Measurements from ENCODE around the gene HRAS. TPM values are rescaled to one million over a fixed set of nuclear protein-coding genes. Genes with fewer than 3 reads are reported as not detected.
A peak's percentile ranks its signal among the peaks of the same experiment; 100 is the strongest.

HRAS gene
- total RNA-seq, 1 donor from 2014 or later: 41.5 TPM

Small RNAs within 50 kb of the gene (microRNA-seq; reads per million reads assigned to microRNA genes)
- 1,376 reads per million, percentile 83 among the genes with 10 or more reads in this experiment for gene MIR210

Other genes starting within 250 kb of the HRAS start
- gene PGGHG, start 246.4 kb downstream of the HRAS start, total RNA-seq: 101 to 109 TPM (median 103 TPM) in 3 replicates
- not detected in 3 replicates for gene IFITM5, start 236.1 kb downstream of the HRAS start, total RNA-seq
- 208 to 224 TPM (median 210 TPM) in 3 replicates for gene IFITM2, start 227.8 kb downstream of the HRAS start, total RNA-seq
- 120 to 128 TPM (median 122 TPM) in 3 replicates for gene IFITM1, start 221.5 kb downstream of the HRAS start, total RNA-seq
- 540 to 561 TPM (median 547 TPM) in 3 replicates for gene IFITM3, start 214.7 kb downstream of the HRAS start, total RNA-seq
- 294 to 314 TPM (median 300 TPM) in 3 replicates for gene B4GALNT4, start 166.1 kb downstream of the HRAS start, total RNA-seq
- gene PKP3, start 141.4 kb downstream of the HRAS start, total RNA-seq: 57.5 to 65.7 TPM (median 58.8 TPM) in 3 replicates
- gene SIGIRR, start 120.6 kb downstream of the HRAS start, total RNA-seq: 35.5 to 42.5 TPM (median 39.2 TPM) in 3 replicates
- 29.7 to 32.3 TPM (median 30.6 TPM) in 3 replicates for gene ANO9, start 93.6 kb downstream of the HRAS start, total RNA-seq
- gene PTDSS2, start 85.3 kb downstream of the HRAS start, total RNA-seq: 39.0 to 49.7 TPM (median 42.1 TPM) in 3 replicates
- gene RNH1, start 28.3 kb downstream of the HRAS start, total RNA-seq: 81.7 to 89.4 TPM (median 83.2 TPM) in 3 replicates
- 3.0 to 3.4 TPM (median 3.2 TPM) in 3 replicates for gene LRRC56, start 2.0 kb upstream of the HRAS start, total RNA-seq
- gene LMNTD2, start 25.2 kb upstream of the HRAS start, total RNA-seq: 16.5 to 17.4 TPM (median 16.6 TPM) in 3 replicates
- gene RASSF7, start 25.4 kb upstream of the HRAS start, total RNA-seq: 29.3 to 32.3 TPM (median 32.1 TPM) in 3 replicates
- 48.2 to 51.1 TPM (median 49.7 TPM) in 3 replicates for gene PHRF1, start 40.9 kb upstream of the HRAS start, total RNA-seq
- gene IRF7, start 80.4 kb upstream of the HRAS start, total RNA-seq: 20.8 to 24.5 TPM (median 21.9 TPM) in 3 replicates
- 0.27 to 0.58 TPM (median 0.34 TPM) in 3 replicates for gene CDHR5, start 89.4 kb upstream of the HRAS start, total RNA-seq
- gene SCT, start 91.6 kb upstream of the HRAS start, total RNA-seq: 1.2 to 1.7 TPM (median 1.3 TPM) in 3 replicates
- gene DRD4, start 101.7 kb upstream of the HRAS start, total RNA-seq: 2.1 to 3.1 TPM (median 2.5 TPM) in 3 replicates
- 59.6 to 64.9 TPM (median 64.0 TPM) in 3 replicates for gene DEAF1, start 159.6 kb upstream of the HRAS start, total RNA-seq
- gene TMEM80, start 160.2 kb upstream of the HRAS start, total RNA-seq: 25.7 to 30.7 TPM (median 28.7 TPM) in 3 replicates
- 105 to 112 TPM (median 111 TPM) in 3 replicates for gene EPS8L2, start 170.7 kb upstream of the HRAS start, total RNA-seq
- 86.9 to 97.5 TPM (median 89.7 TPM) in 3 replicates for gene TALDO1, start 211.9 kb upstream of the HRAS start, total RNA-seq
- gene GATD1, start 241.9 kb upstream of the HRAS start, total RNA-seq: 81.1 to 91.2 TPM (median 83.9 TPM) in 3 replicates